ENCODE results near the gene ANKRD39.

DNA sequence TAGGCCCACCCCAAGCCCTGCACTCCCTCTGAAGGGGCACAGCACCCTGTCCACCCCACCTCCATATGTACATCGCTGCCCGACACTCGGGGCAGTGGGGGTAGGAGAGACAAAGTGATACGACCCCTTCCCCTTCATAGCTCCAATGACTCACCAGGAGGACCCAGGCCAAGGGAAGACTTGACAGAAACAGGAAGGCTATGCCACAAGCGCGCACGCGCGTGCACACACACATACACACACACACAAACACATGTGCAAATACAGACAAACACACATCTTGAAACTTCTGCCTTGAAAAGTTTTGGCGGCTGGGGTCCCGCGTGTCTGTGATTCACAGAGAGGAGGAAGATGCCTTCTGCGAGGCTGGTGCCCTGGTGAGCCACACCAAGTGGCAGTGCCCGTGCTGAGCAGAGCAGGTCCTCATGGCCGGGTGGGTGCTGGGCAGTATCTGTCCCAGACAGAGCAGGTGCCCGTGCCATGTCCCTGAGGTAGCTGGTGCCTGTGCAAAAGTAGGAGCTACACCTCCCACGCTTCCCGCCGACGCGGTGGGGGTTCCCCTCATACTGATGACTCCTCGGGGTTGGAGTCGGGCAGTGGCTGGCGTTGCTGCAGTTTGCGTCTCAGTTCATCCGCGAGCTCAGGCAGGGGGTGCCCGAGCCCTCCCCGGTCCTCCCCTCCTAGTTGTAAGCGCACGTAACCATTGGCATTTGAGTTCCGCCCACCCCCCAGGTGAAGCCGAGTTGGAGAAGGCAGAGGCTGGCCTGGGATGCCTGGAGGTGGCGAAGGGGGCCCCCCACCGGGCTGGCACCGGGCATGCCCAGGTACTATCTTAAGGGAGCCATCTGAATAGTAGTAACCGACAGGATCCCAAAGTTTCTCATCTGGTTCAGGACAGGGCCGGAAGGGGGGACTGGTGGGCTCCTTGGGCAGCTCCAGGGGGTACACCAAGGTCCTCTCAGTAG lies 2.5 kb upstream of the ANKRD39 start:
- TF ChIP-seq CTCF (conservative IDR thresholded peaks at IDR 0.05; ENCODE audit: low read depth, low read length) (no peak), EZH2 (IDR thresholded peaks at IDR 0.05; ENCODE audit: low read length, unreplicated experiment) (no peak)

All from PC-3 (cell line).